ENCODE data around the gene CDKN1B. TPM values are rescaled to one million over a fixed set of nuclear protein-coding genes. Genes with fewer than 3 reads are reported as not detected.
A peak's percentile ranks its signal among the peaks of the same experiment; 100 is the strongest.

The CDKN1B gene
- total and polyA plus RNA-seq, 2 of the 4 experiments (the other 2 are of a cell fraction), result 13.9 to 17.4 TPM

DNA sequence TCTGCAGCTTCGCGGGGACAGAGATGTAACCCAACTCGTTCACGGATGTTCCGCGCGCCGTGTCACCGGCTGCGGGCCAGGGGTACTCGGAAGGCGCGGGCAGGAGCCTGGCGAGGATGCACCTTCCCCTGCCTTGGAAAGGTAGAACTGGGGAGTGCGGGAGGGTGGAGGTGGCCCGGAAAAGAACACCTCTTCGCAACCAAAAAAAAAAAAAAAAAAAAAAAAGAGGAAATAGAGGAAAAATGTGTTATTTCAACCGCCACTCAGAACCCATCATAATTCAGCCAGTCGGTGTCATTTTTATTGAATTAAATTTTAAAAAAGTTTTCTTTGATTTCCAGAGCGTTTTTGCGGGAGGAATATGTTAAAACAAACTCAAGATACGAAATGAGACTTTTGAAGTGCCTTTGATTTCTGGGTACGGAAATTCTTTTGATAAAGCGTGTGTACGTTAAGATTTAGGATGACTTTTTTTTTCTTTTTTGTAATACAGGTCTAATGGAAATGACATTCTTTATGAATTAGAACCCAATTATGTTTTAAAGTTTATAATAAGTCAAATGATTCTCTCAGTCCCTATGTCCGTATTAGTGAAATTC lies 8.9 kb downstream of the CDKN1B start:
- Histone ChIP-seq H4K91ac (ENCODE audit: insufficient read depth, low read depth, low read length) (peak overlapping the region; percentile 48), H4K20me1 (ENCODE audit: insufficient read depth, low read length) (no peaks in the 10 kb centered on the region), H3K9me1 (ENCODE audit: insufficient read depth, low read length) (peaks cover 2% of the 10 kb centered on the region; the same call in 1 of the 2 replicates), H3K18ac (ENCODE audit: low read depth, low read length) (peak overlapping the region; percentile 0), H3K79me1 (ENCODE audit: low read depth in 1 of 2, low read length in 2 of 2) (peaks cover 9 to 35% of the 10 kb centered on the region in 2 experiments), H2BK120ac (ENCODE audit: low read depth, low read length) (peak overlapping the region; percentile 82; the same call in 1 of the 2 replicates), H3K9ac (ENCODE audit: low read depth, low read length) (peak overlapping the region; percentile 77), H3K14ac (replicated peaks; ENCODE audit: low read depth, low read length) (peak overlapping the region; percentile 54; the same call in 1 of the 2 replicates), H3K27ac (ENCODE audit: insufficient read depth, low read length) (peak overlapping the region; percentile 83), H3K4me2 (ENCODE audit: low read depth, low read length) (peak overlapping the region; percentile 93), H2AFZ (replicated peaks; ENCODE audit: low read length, poor library complexity) (peak overlapping the region; percentile 88), H3K23ac (ENCODE audit: low read depth, low read length) (peak overlapping the region; percentile 88), H3K4me1 (ENCODE audit: control insufficient read depth, insufficient read depth, low read length) (no peaks in the 10 kb centered on the region; the same call in 1 of the 2 replicates), H3K4ac (ENCODE audit: low read depth, low read length) (peak overlapping the region; percentile 83), H4K5ac (ENCODE audit: low read depth, low read length) (peak overlapping the region; percentile 8; the same call in 1 of the 2 replicates), H4K8ac (ENCODE audit: low read depth in 2 of 2, low read length in 2 of 2) (peak overlapping the region; percentile 0 to 59), H2AK9ac (replicated peaks; ENCODE audit: low read depth, low read length, poor library complexity) (peak overlapping the region; percentile 52), H2AK5ac (ENCODE audit: low read depth, low read length) (peak overlapping the region; percentile 59; the same call in 1 of the 2 replicates), H3K56ac (ENCODE audit: extremely low read depth, insufficient read depth, low read length) (peak overlapping the region; percentile 76), H3K4me3 (ENCODE audit: insufficient read depth, low read depth, low read length) (peak overlapping the region; percentile 94), H2BK5ac (ENCODE audit: low read depth, low read length, poor library complexity, severe bottlenecking) (peak overlapping the region; percentile 86), H2BK20ac (ENCODE audit: low read depth, low read length) (no peak overlapping the region; the same call in 1 of the 2 replicates), H2BK15ac (ENCODE audit: low read depth, low read length) (peak overlapping the region; percentile 9; the same call in 1 of the 3 replicates), H3K36me3 (ENCODE audit: control insufficient read depth, insufficient read depth, low read length) (peaks cover 3% of the 10 kb centered on the region; the same call in 1 of the 2 replicates), H3K27me3 (ENCODE audit: control insufficient read depth, insufficient read depth, low read length) (no peaks in the 10 kb centered on the region), H3K9me3 (ENCODE audit: control insufficient read depth, insufficient read depth, low read length) (no peaks in the 10 kb centered on the region)
- BruUV-seq (replicated peaks), result no TSS peak
- WGBS, 2 experiments (ENCODE audit: extremely low coverage in 2 of 2, insufficient read length in 1 of 2), result 0% methylated on average over 2 of the region's 26 CpGs; no CpG with 5 or more reads in 1 of the 2 experiments
- dilution Hi-C loops (cut with HindIII; ENCODE audit: low sequenced_read_pairs, unreplicated experiment) (no loop called here), intact Hi-C loops (cut with micrococcal nuclease) (loop anchor here (1.0 to 10.0 kb wide), 5 partner anchors 9 to 1439 kb away; partner anchors contain the start of genes CDKN1B and EMP1), in situ Hi-C loops (cut with MboI; ENCODE audit: low sequenced_read_pairs) (no loop called here)
- ATAC-seq (ENCODE audit: low read depth), result no peak
- TF ChIP-seq POLR2A (IDR thresholded peaks at IDR 0.05; ENCODE audit: low read depth, low read length) (peak; percentile 76), MAFK (IDR thresholded peaks at IDR 0.05; ENCODE audit: low read depth, low read length) (no peak), CHD1 (IDR thresholded peaks at IDR 0.05; ENCODE audit: low read depth, low read length) (peak; percentile 39)
- POLR2A ChIA-PET (ENCODE audit: unreplicated experiment), result interaction anchor here (0.6 to 1.6 kb wide), 4 partner anchors 10 to 438 kb away, joined by 3 to 11 read pairs (median 4); no protein-coding TSS in a partner anchor
- CTCF ChIA-PET, result interaction anchor here (0.9 kb wide), 1 partner anchor 11 kb away, joined by 8 read pairs; no protein-coding TSS in a partner anchor
- no peak for DNase-seq
